ENCODE results near the gene SHB. TPM values are rescaled to one million over a fixed set of nuclear protein-coding genes. Genes with fewer than 3 reads are reported as not detected.

Gene SHB
- total RNA-seq, 1 donor from 2014 or later: 0.44 TPM

DNA sequence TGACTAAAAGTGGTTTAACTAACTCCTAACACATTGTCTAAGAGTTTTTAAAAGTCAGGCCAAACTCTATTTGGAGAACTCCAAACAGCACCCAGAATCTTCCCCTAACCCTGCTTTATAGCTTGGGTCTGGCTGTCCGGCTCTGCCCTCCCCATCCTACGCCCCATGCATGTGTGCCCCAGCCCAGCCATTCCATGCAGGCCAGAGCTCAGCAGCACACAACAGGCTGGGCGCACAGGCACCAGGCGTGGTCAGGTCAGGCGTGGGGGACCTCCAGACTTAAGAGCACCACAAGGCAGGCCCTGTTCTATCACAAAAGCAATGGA lies 31.1 kb downstream of the SHB start:
- intact Hi-C loops (cut with micrococcal nuclease): no loop called here
- ChIA-PET POLR2A (no interaction called here), CTCF (no interaction called here)
- H3K4me3 Mint-ChIP-seq: no peak overlapping the region
- H3K27ac Mint-ChIP-seq: no peak overlapping the region
- H3K27me3 Mint-ChIP-seq: peaks cover 12% of the 10 kb centered on the region
- DNase-seq: no peak
- no peaks in the 10 kb centered on the region for H3K9me3 Mint-ChIP-seq
- no peak for ATAC-seq (ENCODE audit: low read depth)
- peaks cover 6% of the 10 kb centered on the region for H3K4me1 Mint-ChIP-seq
- TF ChIP-seq CTCF (IDR thresholded peaks at IDR 0.05): no peak
- no peaks in the 10 kb centered on the region for H3K36me3 Mint-ChIP-seq (ENCODE audit: low read depth)

DNA sequence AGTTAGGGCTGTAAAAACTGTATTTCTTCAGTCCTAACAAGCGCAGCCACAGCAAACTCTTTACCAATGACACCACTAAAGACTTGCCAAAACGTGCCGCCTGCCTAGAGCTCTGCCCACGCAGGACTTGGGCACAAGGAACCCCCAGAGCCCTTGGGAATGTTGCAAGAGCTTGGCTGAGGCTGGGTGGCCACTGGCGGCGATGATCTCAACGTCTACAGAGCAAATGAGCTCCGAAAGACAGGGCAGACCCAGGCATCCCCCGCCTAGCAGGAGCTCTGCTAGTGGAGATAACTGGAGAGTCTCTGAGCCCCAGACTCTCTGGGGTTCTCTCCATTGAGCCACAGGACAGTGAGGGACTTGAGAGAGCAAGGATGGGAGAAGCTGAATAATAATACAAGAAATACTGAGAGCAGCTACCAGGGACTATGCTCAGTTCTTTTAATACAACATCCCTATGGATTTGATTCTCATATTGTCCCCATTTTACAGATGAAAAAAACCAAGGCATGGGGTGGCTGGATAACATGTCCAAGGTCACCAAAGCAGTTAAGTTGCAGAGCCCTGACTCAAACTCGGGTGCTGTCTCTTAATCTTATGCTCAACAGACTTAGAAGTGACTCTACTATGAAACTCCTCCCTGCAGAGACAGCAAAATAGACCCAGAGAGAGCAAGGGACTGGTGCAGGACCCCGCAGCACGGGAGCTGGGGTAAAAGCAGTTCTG lies 32.5 kb downstream of the SHB start:
- H3K27me3 Mint-ChIP-seq: peaks cover 9% of the 10 kb centered on the region
- H3K27ac Mint-ChIP-seq: no peak overlapping the region
- DNase-seq: no peak
- no peak for ATAC-seq (ENCODE audit: low read depth)
- peaks cover 6% of the 10 kb centered on the region for H3K4me1 Mint-ChIP-seq
- H3K36me3 Mint-ChIP-seq (ENCODE audit: low read depth): no peaks in the 10 kb centered on the region
- H3K9me3 Mint-ChIP-seq: no peaks in the 10 kb centered on the region
- POLR2A ChIA-PET: no interaction called here
- TF ChIP-seq CTCF (IDR thresholded peaks at IDR 0.05): no peak
- no peak overlapping the region for H3K4me3 Mint-ChIP-seq
- intact Hi-C loops (cut with micrococcal nuclease): no loop called here
- CTCF ChIA-PET: interaction anchor here (0.8 kb wide), 1 partner anchor 51 kb away, joined by 3 read pairs; no protein-coding TSS in a partner anchor

DNA sequence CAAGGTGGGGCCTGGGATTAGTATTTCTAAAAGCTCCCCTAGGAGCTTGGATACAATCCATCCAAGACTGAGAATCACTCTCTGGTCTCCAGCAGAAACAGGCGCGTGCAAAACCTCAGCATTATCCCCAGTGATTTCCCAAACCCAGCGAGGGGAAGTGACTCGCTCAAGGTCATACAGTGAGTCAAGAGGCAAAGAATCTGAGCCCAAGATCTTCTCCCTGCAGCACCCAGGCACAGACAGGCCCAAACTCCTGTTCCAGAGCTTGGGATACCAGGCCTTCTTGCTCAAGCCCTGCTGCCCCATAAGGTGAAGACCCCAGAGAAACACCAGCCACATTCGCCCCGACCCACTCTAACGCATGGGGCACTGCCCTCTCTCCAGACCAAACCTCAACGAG lies 33.2 kb downstream of the SHB start:
- DNase-seq: no peak
- intact Hi-C loops (cut with micrococcal nuclease): no loop called here
- TF ChIP-seq CTCF (IDR thresholded peaks at IDR 0.05): no peak
- H3K36me3 Mint-ChIP-seq (ENCODE audit: low read depth): no peaks in the 10 kb centered on the region
- H3K4me3 Mint-ChIP-seq: no peak overlapping the region
- POLR2A ChIA-PET: no interaction called here
- no peak overlapping the region for H3K27ac Mint-ChIP-seq
- H3K4me1 Mint-ChIP-seq: peaks cover 6% of the 10 kb centered on the region
- H3K27me3 Mint-ChIP-seq: peaks cover 9% of the 10 kb centered on the region
- H3K9me3 Mint-ChIP-seq: no peaks in the 10 kb centered on the region
- CTCF ChIA-PET: no interaction called here
- no peak for ATAC-seq (ENCODE audit: low read depth)

- ATAC-seq (ENCODE audit: low read depth) (no peak), DNase-seq (no peak)
- intact Hi-C loops (cut with micrococcal nuclease): no loop called here
- CTCF ChIA-PET: no interaction called here
- no peak for TF ChIP-seq CTCF (IDR thresholded peaks at IDR 0.05)
- peaks cover 3% of the 10 kb centered on the region for H3K27me3 Mint-ChIP-seq
- no peaks in the 10 kb centered on the region for H3K9me3 Mint-ChIP-seq
- H3K36me3 Mint-ChIP-seq (ENCODE audit: low read depth): no peaks in the 10 kb centered on the region
- no peak overlapping the region for H3K27ac Mint-ChIP-seq
- peaks cover 12% of the 10 kb centered on the region for H3K4me1 Mint-ChIP-seq
- no peak overlapping the region for H3K4me3 Mint-ChIP-seq
- POLR2A ChIA-PET: no interaction called here
Measured at GRCh38 chr9:38033941-38034340, 35.1 kb downstream of the SHB start.

DNA sequence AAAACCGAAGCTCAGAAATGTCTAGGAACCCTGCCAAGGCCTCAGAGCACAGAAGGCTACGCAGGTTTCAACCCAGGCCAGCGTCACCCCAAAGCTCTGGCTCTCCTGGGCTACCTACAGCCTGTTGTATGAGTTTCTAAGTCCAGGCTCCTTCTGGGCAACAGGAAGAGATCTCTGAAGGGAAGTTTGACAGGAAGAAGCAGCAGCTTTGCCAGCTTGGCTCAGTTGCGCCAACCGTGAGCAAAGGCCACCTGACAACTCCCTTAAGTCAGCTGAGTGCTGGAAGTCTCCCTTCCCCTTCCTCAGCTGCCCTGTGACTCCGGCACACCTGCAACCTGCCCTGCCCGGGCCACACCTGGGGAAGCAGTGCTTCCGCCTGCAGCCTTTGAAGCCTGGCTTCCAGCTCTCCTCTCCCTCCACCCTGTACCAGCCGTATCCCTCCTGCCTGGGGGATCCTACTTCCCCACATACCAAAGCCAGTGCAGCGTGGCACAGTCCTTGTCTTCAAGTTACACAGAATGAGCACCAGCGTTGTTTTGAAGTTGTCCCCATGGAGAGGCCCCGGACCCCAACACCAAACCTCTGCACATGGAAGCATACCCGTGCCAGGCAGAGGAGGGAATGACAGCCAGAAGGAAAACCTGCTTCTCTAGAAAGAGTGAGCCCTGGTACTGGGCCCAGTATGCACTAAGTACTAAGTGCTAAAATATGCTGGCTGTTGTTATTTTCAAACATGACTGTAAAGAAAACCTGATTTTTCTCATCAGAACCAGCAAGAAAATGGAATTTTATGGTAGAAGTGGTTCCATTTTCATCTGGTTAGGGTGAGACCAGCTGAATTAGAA lies 36.5 kb downstream of the SHB start:
- H3K4me3 Mint-ChIP-seq: no peak overlapping the region
- DNase-seq (no peak), ATAC-seq (ENCODE audit: low read depth) (no peak)
- H3K4me1 Mint-ChIP-seq: peaks cover 6% of the 10 kb centered on the region
- intact Hi-C loops (cut with micrococcal nuclease): no loop called here
- POLR2A ChIA-PET: no interaction called here
- no peak overlapping the region for H3K27ac Mint-ChIP-seq
- CTCF ChIA-PET: no interaction called here
- peaks cover 3% of the 10 kb centered on the region for H3K27me3 Mint-ChIP-seq
- TF ChIP-seq CTCF (IDR thresholded peaks at IDR 0.05): no peak
- H3K9me3 Mint-ChIP-seq: no peaks in the 10 kb centered on the region
- H3K36me3 Mint-ChIP-seq (ENCODE audit: low read depth): no peaks in the 10 kb centered on the region
